GM20000 (cell line): ENCODE results near the gene MICAL1.

Experiments used
- DNase-seq: peaks from one replicate; pipeline ENCODE4 v3.0.0; 2012; ENCODE audit warnings: low spot score
- TF ChIP-seq, protein P1 (sequence below): IDR thresholded peaks from 2 replicates; pipeline ENCODE4 v1.5.1; 2012; ENCODE audit warnings: mild to moderate bottlenecking, control low read depth; ENCODE audit errors: extremely low read depth, missing control alignments

MICAL1 gene

DNA sequence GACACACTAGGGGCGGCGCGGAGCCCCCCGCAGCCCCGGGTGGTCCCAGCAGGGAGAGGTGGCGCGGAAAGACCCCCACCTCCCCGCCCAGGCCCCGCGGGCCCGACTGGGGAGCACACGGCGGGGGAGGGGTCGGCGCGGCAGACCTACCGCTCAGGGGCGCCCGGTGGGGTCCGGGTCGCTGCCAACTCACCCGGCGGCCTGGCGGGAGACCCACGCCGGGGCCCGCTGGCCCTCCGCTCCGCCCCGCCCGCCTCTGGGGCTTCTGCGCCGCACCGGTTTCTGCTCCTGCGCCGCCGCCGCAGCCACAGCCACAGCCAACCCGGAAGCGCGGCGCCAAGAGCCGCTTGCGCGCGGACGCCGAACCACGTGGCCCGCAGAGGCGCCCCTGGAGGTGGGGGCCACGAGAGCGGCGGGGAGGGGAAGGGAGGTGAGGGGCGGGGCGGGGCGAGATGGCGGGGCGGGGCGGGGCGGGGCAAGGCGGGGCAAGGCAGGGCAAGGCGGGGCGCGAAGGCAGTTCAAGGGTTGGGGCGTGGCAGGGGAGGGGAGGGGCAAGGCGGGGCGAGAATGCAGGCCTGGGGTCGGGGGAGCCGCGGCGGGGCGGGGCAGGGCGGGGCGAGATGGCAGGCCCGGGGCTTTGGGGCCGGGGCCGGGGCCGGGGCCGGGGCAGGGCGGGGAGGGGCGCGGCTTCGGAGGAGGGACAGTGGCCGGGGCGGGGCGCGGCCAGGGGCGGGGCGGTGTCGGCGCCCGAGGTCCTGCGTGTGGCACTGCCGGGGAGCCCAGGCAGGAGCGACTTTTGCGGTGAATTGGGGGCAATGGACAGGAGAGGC is 27.5 kb upstream of the MICAL1 start, which contains the start of gene ZBTB24:
ZBTB24 (minus strand) TSS at position 315 of the 830 bp plus-strand sequence. CDS start 1,193 bp downstream, outside the sequence.
- peak; percentile 96 for DNase-seq
- TF ChIP-seq, protein P1, sequence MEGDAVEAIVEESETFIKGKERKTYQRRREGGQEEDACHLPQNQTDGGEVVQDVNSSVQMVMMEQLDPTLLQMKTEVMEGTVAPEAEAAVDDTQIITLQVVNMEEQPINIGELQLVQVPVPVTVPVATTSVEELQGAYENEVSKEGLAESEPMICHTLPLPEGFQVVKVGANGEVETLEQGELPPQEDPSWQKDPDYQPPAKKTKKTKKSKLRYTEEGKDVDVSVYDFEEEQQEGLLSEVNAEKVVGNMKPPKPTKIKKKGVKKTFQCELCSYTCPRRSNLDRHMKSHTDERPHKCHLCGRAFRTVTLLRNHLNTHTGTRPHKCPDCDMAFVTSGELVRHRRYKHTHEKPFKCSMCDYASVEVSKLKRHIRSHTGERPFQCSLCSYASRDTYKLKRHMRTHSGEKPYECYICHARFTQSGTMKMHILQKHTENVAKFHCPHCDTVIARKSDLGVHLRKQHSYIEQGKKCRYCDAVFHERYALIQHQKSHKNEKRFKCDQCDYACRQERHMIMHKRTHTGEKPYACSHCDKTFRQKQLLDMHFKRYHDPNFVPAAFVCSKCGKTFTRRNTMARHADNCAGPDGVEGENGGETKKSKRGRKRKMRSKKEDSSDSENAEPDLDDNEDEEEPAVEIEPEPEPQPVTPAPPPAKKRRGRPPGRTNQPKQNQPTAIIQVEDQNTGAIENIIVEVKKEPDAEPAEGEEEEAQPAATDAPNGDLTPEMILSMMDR, result no peak

DNA sequence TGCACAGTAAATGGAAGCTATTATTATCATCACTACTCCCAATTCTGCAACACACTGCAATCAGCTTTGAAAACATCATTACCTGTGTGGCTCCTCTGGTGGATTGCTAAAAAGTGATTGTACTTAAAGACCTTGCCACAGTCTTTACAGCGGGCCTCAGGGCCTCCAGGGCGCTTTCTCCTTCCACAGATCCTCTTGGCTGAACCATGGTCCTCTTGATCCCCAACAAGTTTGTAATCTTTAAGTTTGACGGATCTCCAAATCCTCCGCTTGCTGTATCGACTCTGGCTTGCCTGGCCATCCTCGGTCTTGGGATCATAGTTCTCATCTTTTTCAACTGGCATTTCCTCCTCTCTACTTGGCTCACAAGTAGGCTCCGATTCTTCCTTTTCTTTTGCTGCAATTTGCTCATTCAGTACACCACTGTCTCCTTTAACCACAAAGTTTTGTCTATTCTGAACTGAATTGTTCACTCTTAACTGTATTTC is 25.5 kb upstream of the MICAL1 start:
- TF ChIP-seq, protein P1, result no peak
- DNase-seq, result no peak

DNA sequence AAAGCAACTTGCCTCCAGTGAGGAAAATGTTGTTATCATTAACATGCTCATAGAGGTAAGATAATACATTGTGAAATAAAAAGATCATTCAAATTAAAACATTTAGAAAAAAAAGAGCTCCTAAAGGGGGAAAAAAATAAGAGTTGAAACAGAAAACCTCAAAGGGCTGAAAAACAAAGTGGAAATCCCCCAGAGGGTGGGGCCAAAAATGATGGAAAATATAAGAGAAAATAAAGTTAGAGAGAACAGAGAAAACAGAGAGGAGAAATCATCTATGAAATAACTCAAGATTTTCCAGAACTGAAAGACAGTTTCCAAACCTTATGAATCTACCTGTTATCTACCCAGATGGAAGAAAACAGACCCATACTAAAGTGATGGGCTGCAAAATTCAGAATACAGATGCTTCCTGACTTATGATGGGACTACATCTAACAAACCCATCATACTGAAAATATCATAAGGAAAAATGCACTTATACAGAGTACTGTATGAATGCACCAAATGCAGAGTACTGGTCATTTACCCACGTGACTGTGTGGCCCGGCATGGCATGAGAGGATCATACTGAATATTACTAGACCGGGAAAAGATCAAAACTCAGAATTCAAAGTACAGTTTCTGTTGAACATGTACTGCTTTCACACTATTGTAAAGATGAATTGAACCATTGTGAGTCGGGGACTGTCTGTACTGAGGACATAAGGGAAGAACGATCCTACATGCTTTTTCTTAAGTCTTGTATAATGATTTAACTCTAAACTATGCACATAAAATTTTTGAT is 23.5 kb upstream of the MICAL1 start:
- no peak for DNase-seq
- TF ChIP-seq, protein P1, result no peak

DNA sequence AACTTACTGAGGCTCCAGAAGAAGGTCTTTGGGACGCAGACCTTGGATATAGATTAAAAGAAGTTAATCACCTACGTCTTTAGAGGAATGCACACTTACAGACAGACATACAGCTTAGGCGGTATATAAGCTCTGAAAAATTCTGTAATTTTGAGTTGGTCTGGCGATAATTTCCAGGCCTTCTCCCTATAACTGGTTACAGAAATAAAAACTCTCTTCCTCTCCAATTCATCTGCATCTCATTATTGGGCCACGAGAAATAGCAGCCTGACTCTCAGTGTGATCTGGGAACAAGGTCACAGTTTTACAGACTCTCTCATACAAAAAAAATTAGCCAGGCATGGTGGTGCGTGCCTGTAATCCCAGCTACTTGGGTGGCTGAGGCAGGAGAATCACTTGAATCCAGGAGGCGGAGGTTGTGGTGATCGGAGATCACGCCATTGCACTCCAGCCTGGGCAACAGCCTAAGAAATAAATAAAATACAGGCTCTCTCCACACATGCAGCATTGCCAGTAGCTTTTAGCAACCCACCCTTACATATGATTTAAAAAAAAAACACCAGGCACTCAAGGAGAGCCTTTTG is 22.7 kb upstream of the MICAL1 start:
- TF ChIP-seq, protein P1, result no peak
- DNase-seq, result no peak

DNA sequence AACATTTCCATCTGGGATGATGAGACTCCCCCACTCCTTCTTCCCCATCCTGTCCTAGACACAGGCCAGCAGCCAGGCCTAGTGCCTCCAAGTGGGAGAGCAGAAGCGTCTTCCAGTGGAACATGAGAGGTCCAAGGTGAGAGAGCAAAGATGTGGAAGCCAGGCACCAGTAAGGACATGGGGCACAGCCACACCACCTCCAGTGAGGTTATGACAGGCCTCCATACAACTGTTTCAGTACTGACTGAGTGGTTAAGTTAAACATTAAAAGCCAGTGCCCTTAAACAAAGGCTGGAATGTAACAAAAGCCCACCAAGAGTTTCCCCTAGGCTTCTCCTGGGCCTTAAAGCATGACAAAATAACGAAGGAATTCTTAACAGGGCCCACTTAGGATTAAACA is 22.2 kb upstream of the MICAL1 start:
- TF ChIP-seq, protein P1, result no peak
- no peak for DNase-seq

DNA sequence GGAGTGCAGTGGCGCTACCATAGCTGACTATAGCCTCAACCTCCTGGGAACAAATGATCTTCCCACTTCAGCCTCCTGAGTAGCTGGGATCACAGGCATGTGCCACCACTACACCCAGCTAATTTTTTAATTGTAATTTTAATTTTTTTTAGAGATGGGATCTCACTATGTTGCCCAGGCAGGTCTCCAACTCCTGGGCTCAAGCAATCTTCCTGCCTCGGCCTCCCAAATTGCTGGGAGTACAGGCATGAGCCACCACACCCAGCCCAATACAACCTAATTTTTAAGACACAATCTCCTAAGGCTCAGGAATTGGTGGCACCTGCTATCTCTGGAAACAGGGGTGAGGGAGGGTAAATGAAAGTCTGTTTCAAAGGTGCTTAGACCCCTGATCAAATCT is 21.6 kb upstream of the MICAL1 start:
- no peak for DNase-seq
- TF ChIP-seq, protein P1, result no peak

DNA sequence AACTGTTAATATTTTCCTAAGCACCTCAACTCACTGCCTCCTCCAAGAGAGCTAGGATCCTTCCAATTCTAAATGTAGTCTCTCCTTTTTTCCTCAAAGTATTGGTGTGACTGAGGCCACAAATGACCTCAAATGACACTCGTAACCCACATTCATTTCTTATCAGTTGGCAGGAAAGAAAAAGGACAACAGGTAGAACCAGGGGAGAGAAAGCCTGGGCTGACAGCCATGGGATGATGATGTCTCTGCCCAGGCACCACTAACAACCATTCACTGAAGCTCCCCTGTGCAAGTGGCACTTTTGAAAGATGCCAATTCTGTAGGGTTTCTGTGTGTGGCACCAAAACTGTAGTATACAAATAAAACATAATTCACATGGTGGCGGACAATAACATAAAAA is 20.1 kb upstream of the MICAL1 start:
- TF ChIP-seq, protein P1, result no peak
- DNase-seq, result no peak
